AG10803 (cell line): ENCODE data around the gene COL25A1.
A peak's percentile ranks its signal among the peaks of the same experiment; 100 is the strongest.

ENCODE experiments used
- DNase-seq: peaks from one replicate; pipeline ENCODE4 v3.0.0; 2010; ENCODE audit warnings: low read depth
- H3K4me3 ChIP-seq: 2 replicates; pipeline ENCODE4 v1.5.1; 2011; ENCODE audit warnings: mild to moderate bottlenecking, low read length, control low read depth
- CTCF ChIP-seq: conservative IDR thresholded peaks from 2 replicates; pipeline ENCODE4 v1.5.1; 2011; ENCODE audit warnings: mild to moderate bottlenecking, low read length, control low read depth, inconsistent platforms

COL25A1 gene

GRCh38 chr4:108893468-108893867, 409.0 kb downstream of the COL25A1 start:
- H3K4me3 ChIP-seq = no peak overlapping the region
- TF ChIP-seq CTCF = no peak
- DNase-seq = no peak

GRCh38 chr4:108891896-108892590, 410.4 kb downstream of the COL25A1 start:
- H3K4me3 ChIP-seq = no peak overlapping the region
- no peak for DNase-seq
- no peak for TF ChIP-seq CTCF

- DNase-seq = no peak
- TF ChIP-seq CTCF = no peak; the same call in 1 of the 2 replicates
- H3K4me3 ChIP-seq = no peak overlapping the region
Measured at GRCh38 chr4:108890484-108890881, 412.0 kb downstream of the COL25A1 start.

- H3K4me3 ChIP-seq = no peak overlapping the region
- TF ChIP-seq CTCF = no peak
- DNase-seq = peak; percentile 48
Measured at GRCh38 chr4:108889696-108890483, 412.6 kb downstream of the COL25A1 start.

- no peak for TF ChIP-seq CTCF
- DNase-seq = peak; percentile 20
- no peak overlapping the region for H3K4me3 ChIP-seq
Measured at GRCh38 chr4:108888769-108889168, 413.7 kb downstream of the COL25A1 start.

GRCh38 chr4:108887034-108887433, 415.4 kb downstream of the COL25A1 start:
- DNase-seq = no peak
- TF ChIP-seq CTCF = no peak
- no peak overlapping the region for H3K4me3 ChIP-seq

- no peak for TF ChIP-seq CTCF
- DNase-seq = peak; percentile 40
- no peak overlapping the region for H3K4me3 ChIP-seq
Measured at GRCh38 chr4:108885211-108885610, 417.2 kb downstream of the COL25A1 start.
